Neural cell (in vitro differentiated cells): ENCODE data around the gene SBSN.

ENCODE experiments used
- EZH2 ChIP-seq: fragments of 200-600, 300-800 bp; shearing (Covaris generic), sonication (generic); IDR thresholded peaks from 2 replicates; pipeline ENCODE4 v1.6.1; 2014; ENCODE audit warnings: antibody characterized with exemption, low read length, borderline replicate concordance, mild to moderate bottlenecking; ENCODE audit not compliant: insufficient read depth, poor library complexity, severe bottlenecking
- POLR2AphosphoS5 ChIP-seq: IDR thresholded peaks from 2 replicates; pipeline ENCODE4 v1.6.1; 2012
- RAD21 ChIP-seq: fragments of 450-650 bp; conservative IDR thresholded peaks from 2 replicates; pipeline ENCODE4 v1.6.1; 2014; ENCODE audit warnings: antibody characterized with exemption, mild to moderate bottlenecking, moderate library complexity
- TF ChIP-seq, protein P1 (sequence below): fragments of 450-650 bp; IDR thresholded peaks from 2 replicates; pipeline ENCODE4 v1.5.1; 2014; ENCODE audit warnings: antibody characterized with exemption, mild to moderate bottlenecking, moderate library complexity; ENCODE audit not compliant: poor library complexity, severe bottlenecking

DNA sequence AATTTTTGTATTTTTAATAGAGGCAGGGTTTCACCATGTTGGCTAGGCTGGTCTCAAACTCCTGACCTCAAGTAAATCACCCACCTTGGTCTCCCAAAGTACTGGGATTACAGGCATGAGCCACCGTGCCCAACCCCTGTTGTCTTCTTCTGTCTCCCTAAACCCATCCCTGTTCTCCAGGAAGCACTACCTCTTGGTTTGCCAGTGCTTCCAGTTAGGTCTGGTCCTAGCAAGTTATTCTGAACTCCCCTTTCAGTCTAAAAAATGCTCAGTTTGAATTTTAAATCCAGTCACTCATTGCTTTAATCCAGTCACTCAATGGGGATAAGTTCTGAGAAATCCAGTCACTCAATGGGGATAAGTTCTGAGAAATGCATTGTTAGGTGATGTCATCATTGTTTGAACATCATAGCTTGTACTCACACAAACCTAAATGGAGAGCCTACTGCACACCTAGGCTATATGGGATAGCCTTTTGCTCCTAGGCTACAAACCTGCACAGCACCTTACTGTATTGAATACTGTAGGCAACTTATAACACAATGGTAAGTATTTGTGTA lies 43.4 kb upstream of the SBSN start:
- TF ChIP-seq, protein P1, sequence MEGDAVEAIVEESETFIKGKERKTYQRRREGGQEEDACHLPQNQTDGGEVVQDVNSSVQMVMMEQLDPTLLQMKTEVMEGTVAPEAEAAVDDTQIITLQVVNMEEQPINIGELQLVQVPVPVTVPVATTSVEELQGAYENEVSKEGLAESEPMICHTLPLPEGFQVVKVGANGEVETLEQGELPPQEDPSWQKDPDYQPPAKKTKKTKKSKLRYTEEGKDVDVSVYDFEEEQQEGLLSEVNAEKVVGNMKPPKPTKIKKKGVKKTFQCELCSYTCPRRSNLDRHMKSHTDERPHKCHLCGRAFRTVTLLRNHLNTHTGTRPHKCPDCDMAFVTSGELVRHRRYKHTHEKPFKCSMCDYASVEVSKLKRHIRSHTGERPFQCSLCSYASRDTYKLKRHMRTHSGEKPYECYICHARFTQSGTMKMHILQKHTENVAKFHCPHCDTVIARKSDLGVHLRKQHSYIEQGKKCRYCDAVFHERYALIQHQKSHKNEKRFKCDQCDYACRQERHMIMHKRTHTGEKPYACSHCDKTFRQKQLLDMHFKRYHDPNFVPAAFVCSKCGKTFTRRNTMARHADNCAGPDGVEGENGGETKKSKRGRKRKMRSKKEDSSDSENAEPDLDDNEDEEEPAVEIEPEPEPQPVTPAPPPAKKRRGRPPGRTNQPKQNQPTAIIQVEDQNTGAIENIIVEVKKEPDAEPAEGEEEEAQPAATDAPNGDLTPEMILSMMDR: no peak
- TF ChIP-seq EZH2: no peak
- no peak for TF ChIP-seq RAD21
- TF ChIP-seq POLR2AphosphoS5: no peak
